Esophagus squamous epithelium (tissue), 5 donors: ENCODE measurements around the gene TMEM50B. TPM values are rescaled to one million over a fixed set of nuclear protein-coding genes. Genes with fewer than 3 reads are reported as not detected.

Experiments used
- DNase-seq: peaks from one replicate; lab custom pipeline; 2025; lab: John Stamatoyannopoulos, UW
- H3K27ac ChIP-seq, 4 donors: fragments of 200-600 bp; sonication (generic); one replicate each; pipeline ENCODE4 v1.5.1; 2016 to 2019; ENCODE audit warnings: mild to moderate bottlenecking in 1 of 4
- H3K27me3 ChIP-seq, 4 donors: fragments of 200-600 bp; sonication (generic); 1 replicate in 3 of 4; 2 replicates in 1 of 4; pipeline versions ENCODE4 v1.5.1 to v1.6.0; 2017 to 2021; ENCODE audit warnings: antibody characterized with exemption in 1 of 4
- H3K36me3 ChIP-seq, 3 donors: fragments of 200-600 bp; sonication (generic); one replicate each; pipeline ENCODE4 v1.5.1; 2016 to 2019
- H3K4me1 ChIP-seq, 3 donors: fragments of 200-600 bp; sonication (generic); one replicate each; pipeline ENCODE4 v1.5.1; 2017 to 2019
- H3K4me3 ChIP-seq, 4 donors: fragments of 200-600 bp; sonication (generic); 1 replicate in 3 of 4; 2 replicates in 1 of 4; pipeline ENCODE4 v1.5.1; 2016 to 2019; ENCODE audit warnings: mild to moderate bottlenecking in 2 of 4, moderate library complexity in 1 of 4
- H3K9me3 ChIP-seq, 3 donors: fragments of 200-600 bp; sonication (generic); one replicate each; pipeline ENCODE4 v1.5.1; 2016 to 2019
- CTCF ChIP-seq, 6 experiments: fragments of 450-650 bp in 4 of 6; fragments of 200-600 bp in 2 of 6; sonication (generic) in 2 of 6; IDR thresholded peaks; one replicate each; pipeline ENCODE4 v1.5.1; 2016 to 2019; ENCODE audit warnings: antibody characterized with exemption in 6 of 6, mild to moderate bottlenecking in 4 of 6, moderate library complexity in 4 of 6
- POLR2A ChIP-seq, 4 donors: fragments of 450-650 bp; IDR thresholded peaks; one replicate each; pipeline ENCODE4 v1.6.1; 2017; ENCODE audit warnings: antibody characterized with exemption in 4 of 4, mild to moderate bottlenecking in 4 of 4, moderate library complexity in 3 of 4
- WGBS, 2 donors: methylation state at CpG; one replicate each; pipeline ENCODE4 v1.1.5; 2018; 5-methylcytosine and 5-hydroxymethylcytosine counted together
- intact Hi-C: fragments of 100-400 bp; cut with DNase I; formaldehyde crosslinking; loops from one replicate; pipeline ENCODE4 v1.15.0; 2022
- total RNA-seq, 4 donors: library from RNA; depleted of rRNA; stranded (reverse); fragments of >200 nt; gene quantifications; one replicate each; pipeline ENCODE4 v1.1.0, GENCODE V29; 2016
- donor health status: DM: yes; HTN: yes; CAD: no.

TMEM50B gene
- total RNA-seq, 4 donors from 2014 or later: 18.3 to 48.1 (median 33.6) TPM

- no peak for TF ChIP-seq CTCF (IDR thresholded peaks at IDR 0.05)
- TF ChIP-seq POLR2A (IDR thresholded peaks at IDR 0.05): no peak
- H3K27ac ChIP-seq: no peak overlapping the region
- intact Hi-C loops: no loop called here
- DNase-seq: no peak
- H3K4me3 ChIP-seq: no peak overlapping the region
- no peaks in the 10 kb centered on the region for H3K27me3 ChIP-seq
- peaks cover 7 to 96% (median 40%) of the 10 kb centered on the region in 3 donors for H3K36me3 ChIP-seq
- peaks cover 11 to 49% (median 19%) of the 10 kb centered on the region in 3 donors for H3K4me1 ChIP-seq
- no peaks in the 10 kb centered on the region for H3K9me3 ChIP-seq
- 89 to 93% methylated on average over 9 of the region's 9 CpGs for WGBS, 2 donors
These were observed 55.6 kb downstream of the TMEM50B start for GRCh38 chr21:33424214-33424613.

- Histone ChIP-seq H3K4me3 (no peak overlapping the region), H3K4me1 (peaks cover 4 to 48% (median 14%) of the 10 kb centered on the region in 3 donors), H3K36me3 (peaks cover 7 to 96% (median 39%) of the 10 kb centered on the region in 3 donors), H3K27me3 (no peaks in the 10 kb centered on the region), H3K27ac (no peak overlapping the region), H3K9me3 (no peaks in the 10 kb centered on the region)
- no peak for DNase-seq
- WGBS, 2 donors: 91 to 97% methylated on average over 5 of the region's 5 CpGs
- TF ChIP-seq CTCF (IDR thresholded peaks at IDR 0.05): no peak
- no peak for TF ChIP-seq POLR2A (IDR thresholded peaks at IDR 0.05)
- intact Hi-C loops: no loop called here
These were observed 57.9 kb downstream of the TMEM50B start for GRCh38 chr21:33421713-33422393.

- Histone ChIP-seq H3K36me3 (peaks cover 9 to 96% (median 25%) of the 10 kb centered on the region in 3 donors), H3K9me3 (no peaks in the 10 kb centered on the region), H3K27me3 (no peaks in the 10 kb centered on the region), H3K4me1 (peaks cover 4 to 38% (median 14%) of the 10 kb centered on the region in 3 donors), H3K27ac (peak overlapping the region; percentile 8 to 78 (median 74)), H3K4me3 (no peak overlapping the region)
- no peak for TF ChIP-seq CTCF (IDR thresholded peaks at IDR 0.05)
- TF ChIP-seq POLR2A (IDR thresholded peaks at IDR 0.05): no peak
- no peak for DNase-seq
- intact Hi-C loops: no loop called here
- WGBS, 2 donors: 78 to 79% methylated on average over 7 to 10 of the region's 12 CpGs
These were observed 60.1 kb downstream of the TMEM50B start for GRCh38 chr21:33419538-33420123.

GRCh38 chr21:33418691-33419090 is 61.1 kb downstream of the TMEM50B start:
- no peaks in the 10 kb centered on the region for H3K27me3 ChIP-seq
- TF ChIP-seq CTCF (IDR thresholded peaks at IDR 0.05) (no peak), POLR2A (IDR thresholded peaks at IDR 0.05) (no peak)
- 24 to 31% methylated on average over 2 of the region's 2 CpGs for WGBS, 2 donors
- peaks cover 9 to 96% (median 18%) of the 10 kb centered on the region in 3 donors for H3K36me3 ChIP-seq
- peak overlapping the region in 3 of 4 donors; percentile 8 to 74 (median 73) for H3K27ac ChIP-seq
- peaks cover 4 to 43% (median 14%) of the 10 kb centered on the region in 3 donors for H3K4me1 ChIP-seq
- no peaks in the 10 kb centered on the region for H3K9me3 ChIP-seq
- no peak for DNase-seq
- no peak overlapping the region for H3K4me3 ChIP-seq
- intact Hi-C loops: no loop called here

- Histone ChIP-seq H3K4me3 (no peak overlapping the region), H3K27me3 (no peaks in the 10 kb centered on the region), H3K9me3 (no peaks in the 10 kb centered on the region), H3K4me1 (peaks cover 19 to 73% (median 42%) of the 10 kb centered on the region in 3 donors), H3K36me3 (peaks cover 4 to 83% (median 15%) of the 10 kb centered on the region in 3 donors), H3K27ac (no peak overlapping the region)
- intact Hi-C loops: no loop called here
- TF ChIP-seq POLR2A (IDR thresholded peaks at IDR 0.05): no peak
- TF ChIP-seq CTCF (IDR thresholded peaks at IDR 0.05): no peak
- DNase-seq: no peak
- 88 to 90% methylated on average over 10 to 11 of the region's 11 CpGs for whole genome bisulfite sequencing, 2 donors
These were observed 64.8 kb downstream of the TMEM50B start for GRCh38 chr21:33414926-33415325.
